GM21737 (cell line): Measurements from ENCODE around the gene WDR83.
"Not testable (repeated sequence)": the region's sequence is repeated elsewhere in the genome, so short reads cannot be mapped to it uniquely, and the experiment has no call there.

Source experiments
- ATAC-seq: cut with Tn5 transposase; IDR thresholded peaks from one replicate; pipeline ENCODE4 v1.9.1; 2021; ENCODE audit warnings: mild to moderate bottlenecking, moderate library complexity; ENCODE audit not compliant: unreplicated experiment

WDR83 gene

GRCh38 chr19:12666265-12667048 is at the start of gene WDR83, which contains the start of gene MAN2B1:
Gene WDR83 (plus strand): TSS chr19:12666807. CDS start chr19:12669791, 2,984 bp downstream.
Gene MAN2B1 (minus strand): TSS chr19:12666742. CDS start chr19:12666701, 41 bp downstream.
- ATAC-seq: no peak

- no peak for ATAC-seq
Observed at GRCh38 chr19:12617646-12618045, 49.0 kb upstream of the WDR83 start.

GRCh38 chr19:12621253-12622024 is 45.2 kb upstream of the WDR83 start:
- not testable (repeated sequence) for ATAC-seq

- ATAC-seq: no peak
Observed at GRCh38 chr19:12623361-12624031, 43.1 kb upstream of the WDR83 start.

GRCh38 chr19:12626958-12627357 is 39.6 kb upstream of the WDR83 start:
- no peak for ATAC-seq

GRCh38 chr19:12628040-12629022 is 38.3 kb upstream of the WDR83 start:
- ATAC-seq: no peak

- ATAC-seq: no peak
Observed at GRCh38 chr19:12629215-12629614, 37.4 kb upstream of the WDR83 start.

GRCh38 chr19:12636631-12637030 is 30.0 kb upstream of the WDR83 start:
- ATAC-seq: no peak

GRCh38 chr19:12638611-12639182 is 27.9 kb upstream of the WDR83 start:
- no peak for ATAC-seq

GRCh38 chr19:12639901-12640613 is 26.6 kb upstream of the WDR83 start:
- peak; percentile 54 for ATAC-seq

GRCh38 chr19:12641456-12641855 is 25.2 kb upstream of the WDR83 start:
- ATAC-seq: no peak

- ATAC-seq: no peak
Observed at GRCh38 chr19:12642506-12642905, 24.1 kb upstream of the WDR83 start.

GRCh38 chr19:12643716-12644115 is 22.9 kb upstream of the WDR83 start:
- not testable (repeated sequence) for ATAC-seq

GRCh38 chr19:12646551-12646950 is 20.1 kb upstream of the WDR83 start:
- no peak for ATAC-seq

GRCh38 chr19:12647047-12647446 is 19.6 kb upstream of the WDR83 start:
- no peak for ATAC-seq

- ATAC-seq: no peak
Observed at GRCh38 chr19:12647490-12648071, 19.0 kb upstream of the WDR83 start.

- no peak for ATAC-seq
Observed at GRCh38 chr19:12648088-12648487, 18.5 kb upstream of the WDR83 start.

GRCh38 chr19:12649941-12650340 is 16.7 kb upstream of the WDR83 start:
- ATAC-seq: no peak

- no peak for ATAC-seq
Observed at GRCh38 chr19:12652219-12652618, 14.4 kb upstream of the WDR83 start.
